SW 1271 (cell line): ENCODE measurements around the gene MACROD2.

Source experiments
- DNase-seq, 2 experiments: peaks; one replicate each; lab custom pipeline; 2025; lab: John Stamatoyannopoulos, UW

MACROD2 gene

GRCh38 chr20:14582855-14583254 is 587.5 kb downstream of the MACROD2 start:
- no peak for DNase-seq

DNA sequence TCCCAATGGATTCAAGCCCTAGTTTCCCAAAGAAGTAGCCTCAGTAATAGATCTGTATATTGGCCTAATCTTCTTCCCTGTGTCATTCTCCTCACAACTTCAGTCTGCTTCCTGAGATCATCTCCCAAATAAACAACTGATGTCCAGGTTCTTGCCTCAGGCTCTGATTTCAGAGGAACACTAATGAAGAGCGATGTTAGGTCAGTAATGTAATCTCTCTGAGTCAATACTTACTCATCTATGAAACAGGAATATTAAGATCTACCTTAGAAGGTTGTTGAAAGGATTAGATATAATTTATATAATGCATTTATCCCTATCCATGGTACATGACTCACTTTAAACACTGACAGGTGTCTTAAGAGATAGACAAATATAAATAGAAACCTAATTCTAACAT is 588.1 kb downstream of the MACROD2 start:
- DNase-seq = no peak

DNA sequence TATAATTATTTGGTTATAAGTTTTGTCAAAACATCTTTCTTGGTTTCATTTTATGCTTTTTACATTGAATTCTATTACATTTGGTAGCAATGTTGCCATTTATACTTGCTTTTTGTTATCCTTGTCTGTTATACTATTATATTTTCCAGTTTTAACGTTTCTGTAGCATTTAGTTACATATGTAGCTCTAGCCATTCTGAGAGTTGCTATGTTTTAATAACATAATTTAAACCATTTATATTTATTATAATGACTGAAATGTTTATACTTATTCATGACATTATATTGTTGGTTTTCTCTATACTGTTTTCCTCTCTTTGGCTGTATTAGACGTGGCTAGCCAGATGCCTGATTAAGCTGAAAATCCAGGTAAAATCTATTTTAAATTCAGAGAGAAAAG is 594.1 kb downstream of the MACROD2 start:
- no peak for DNase-seq

GRCh38 chr20:14595051-14595450 is 599.7 kb downstream of the MACROD2 start:
- no peak for DNase-seq

DNA sequence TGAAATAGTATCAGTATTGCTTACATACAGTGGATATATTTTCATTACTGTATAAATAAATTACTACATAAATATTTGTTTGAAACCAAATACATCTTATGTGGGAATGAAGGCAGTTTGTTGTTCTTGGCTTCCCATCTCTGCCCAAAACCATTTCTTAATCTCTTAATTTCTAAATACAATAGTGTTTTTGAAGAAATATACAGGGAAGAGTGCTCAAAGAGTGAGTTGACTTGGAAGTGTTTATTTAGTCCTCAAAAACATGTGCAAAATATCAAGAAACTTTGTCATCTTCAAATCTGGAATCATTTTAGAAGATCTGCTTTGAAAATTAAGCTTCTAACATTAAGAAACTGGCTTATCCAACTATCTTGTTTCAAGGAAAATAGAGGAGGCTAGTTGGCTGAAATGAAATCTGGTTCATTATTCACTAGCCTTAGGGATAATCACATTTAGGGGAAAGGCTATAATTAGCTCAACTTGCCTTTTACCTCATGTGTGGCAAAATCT is 601.9 kb downstream of the MACROD2 start:
- DNase-seq = no peak

GRCh38 chr20:14599613-14600012 is 604.3 kb downstream of the MACROD2 start:
- no peak for DNase-seq

GRCh38 chr20:14600527-14600926 is 605.2 kb downstream of the MACROD2 start:
- no peak for DNase-seq

GRCh38 chr20:14604143-14604542 is 608.8 kb downstream of the MACROD2 start:
- DNase-seq = no peak

DNA sequence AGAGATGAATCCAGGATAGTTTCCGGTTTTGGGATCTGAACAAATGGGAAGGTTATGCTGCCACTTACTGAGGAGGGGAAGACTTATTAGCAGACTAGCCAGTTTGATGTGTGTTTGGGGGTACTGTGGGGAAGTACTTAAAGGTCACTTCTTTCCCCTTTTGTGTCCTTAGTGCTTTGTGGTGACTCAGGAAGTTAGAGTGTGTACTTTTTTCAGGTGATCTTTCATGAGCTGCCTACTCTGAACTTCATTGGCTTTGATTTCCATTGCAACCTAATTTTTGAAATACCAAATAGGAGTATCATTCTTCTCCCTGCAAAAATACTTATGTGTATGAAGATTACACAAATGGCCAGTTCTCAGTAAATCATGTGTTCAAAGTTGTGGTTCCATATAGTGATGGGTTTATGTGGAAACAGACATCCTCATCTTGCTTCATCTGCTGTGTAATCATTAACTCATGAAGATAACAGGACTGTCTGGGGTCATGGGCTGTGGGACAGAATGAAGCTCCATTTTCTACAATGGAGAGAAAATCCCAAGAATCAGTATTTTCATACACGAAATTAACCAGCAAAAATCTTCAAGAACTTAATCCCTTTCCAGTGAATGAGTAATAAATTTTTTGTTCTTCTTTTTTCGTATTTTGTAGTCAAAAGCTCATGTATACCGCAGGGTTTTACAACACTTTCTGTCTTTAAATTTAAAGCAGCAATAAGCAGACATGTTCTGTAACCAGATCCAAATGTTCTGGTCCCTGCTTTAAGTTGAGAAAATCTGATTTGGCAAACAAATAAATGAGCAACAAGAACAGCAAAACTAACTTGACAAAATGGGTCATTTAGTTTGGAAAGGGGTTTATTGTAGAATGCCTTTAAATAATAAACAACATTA is 614.3 kb downstream of the MACROD2 start:
- no peak for DNase-seq

GRCh38 chr20:14611479-14611878 is 616.2 kb downstream of the MACROD2 start:
- no peak for DNase-seq

DNA sequence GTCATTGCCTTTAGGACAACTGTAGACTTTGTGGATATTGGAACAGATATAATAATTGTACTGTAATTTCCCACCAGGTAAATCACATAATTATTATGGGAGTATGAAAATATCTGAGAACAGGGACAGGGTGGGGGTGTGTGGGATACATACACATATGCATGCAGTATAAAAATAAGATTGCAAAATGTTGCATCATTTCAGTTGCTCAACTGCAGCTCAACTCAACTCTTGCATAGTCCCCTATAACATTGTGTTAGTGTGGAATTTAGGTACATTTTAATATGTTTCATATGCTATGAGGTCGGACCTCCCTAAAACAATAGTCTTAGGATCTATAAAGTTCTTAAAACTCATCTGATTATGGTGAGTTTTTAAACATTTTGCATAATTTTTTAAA is 617.1 kb downstream of the MACROD2 start:
- DNase-seq = no peak

DNA sequence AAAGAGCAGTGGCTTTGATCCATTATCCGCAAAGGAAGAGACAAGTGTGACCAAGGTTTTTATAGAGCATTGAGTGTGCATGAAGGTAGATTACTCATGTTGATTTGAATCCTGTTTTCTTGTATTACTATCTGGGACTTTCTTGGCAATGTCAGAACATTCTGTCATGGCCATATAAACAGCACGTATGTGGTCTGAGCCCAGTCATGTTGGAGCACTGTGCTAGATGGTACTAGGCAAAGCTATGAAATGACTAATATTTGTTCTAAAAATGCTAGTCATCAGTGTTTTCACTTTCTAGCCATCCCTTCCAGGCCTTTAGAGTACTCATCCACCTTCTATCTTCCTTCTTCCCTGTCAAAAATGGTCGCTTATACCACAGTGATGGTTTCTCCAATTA is 620.7 kb downstream of the MACROD2 start:
- no peak for DNase-seq

- no peak for DNase-seq
These were observed 621.8 kb downstream of the MACROD2 start for GRCh38 chr20:14617123-14617522.

DNA sequence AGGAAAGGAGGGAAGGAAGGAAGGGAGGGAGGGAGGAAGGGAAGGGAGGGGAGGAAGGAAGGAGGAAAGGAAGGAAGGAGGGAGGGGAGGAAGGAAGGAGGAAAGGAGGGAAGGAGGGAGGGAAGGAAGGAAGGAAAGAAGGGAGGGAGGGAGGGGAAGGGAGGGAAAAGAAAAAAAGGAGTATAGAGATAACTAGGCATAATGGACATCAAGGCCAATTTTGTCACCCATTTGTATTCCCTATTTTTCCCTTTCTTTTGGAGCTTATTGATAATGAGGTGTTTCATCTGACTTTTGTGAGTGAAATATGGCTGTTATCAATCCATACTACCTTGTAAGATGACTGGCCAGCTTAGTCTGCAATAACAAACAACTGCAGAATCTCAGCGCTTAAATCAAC is 624.1 kb downstream of the MACROD2 start:
- no peak for DNase-seq

- no peak for DNase-seq
These were observed 627.5 kb downstream of the MACROD2 start for GRCh38 chr20:14622796-14623195.

- DNase-seq = no peak
These were observed 635.7 kb downstream of the MACROD2 start for GRCh38 chr20:14631011-14631410.

GRCh38 chr20:14632906-14633305 is 637.6 kb downstream of the MACROD2 start:
- no peak for DNase-seq

DNA sequence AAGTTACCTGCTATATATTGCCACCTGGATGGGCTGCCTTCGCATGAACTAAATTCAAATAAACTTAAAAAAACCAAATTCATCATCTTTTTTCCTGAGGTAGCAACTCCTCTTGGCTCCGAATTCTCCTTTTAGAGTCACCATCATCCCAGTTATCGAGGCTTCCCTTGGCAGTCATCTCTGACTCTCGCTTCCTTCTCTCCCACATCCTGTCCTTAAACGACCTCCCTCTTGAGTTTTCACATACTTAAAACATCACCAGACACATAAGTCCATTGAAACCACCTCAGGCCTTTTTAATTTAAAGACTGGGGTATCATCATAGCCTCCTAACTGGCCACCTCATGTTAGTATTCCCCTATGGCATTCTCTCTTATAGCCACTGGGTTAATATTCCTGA is 638.2 kb downstream of the MACROD2 start:
- DNase-seq = no peak

GRCh38 chr20:14634665-14635064 is 639.3 kb downstream of the MACROD2 start:
- DNase-seq = no peak

- no peak for DNase-seq
These were observed 642.1 kb downstream of the MACROD2 start for GRCh38 chr20:14637441-14637840.

GRCh38 chr20:14643146-14643545 is 647.8 kb downstream of the MACROD2 start:
- DNase-seq = no peak

DNA sequence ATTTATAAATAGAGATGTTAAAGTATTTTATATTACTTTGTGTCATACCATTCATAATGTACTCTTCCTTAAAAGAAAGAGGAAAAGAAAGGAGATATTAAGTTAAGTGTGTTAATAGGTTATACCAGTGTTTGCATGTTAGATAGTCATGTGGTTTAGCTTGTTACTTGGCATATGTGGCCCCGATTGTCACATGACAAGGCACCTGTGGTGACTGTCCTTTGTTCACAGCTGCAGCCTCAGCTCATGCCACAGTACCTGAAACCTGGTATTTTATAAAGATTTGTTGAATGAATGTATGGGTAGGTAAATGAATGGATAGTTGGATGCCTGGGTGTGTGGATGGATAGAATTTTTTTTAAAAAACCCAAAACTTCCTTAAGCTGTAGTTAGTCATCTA is 648.2 kb downstream of the MACROD2 start:
- no peak for DNase-seq

DNA sequence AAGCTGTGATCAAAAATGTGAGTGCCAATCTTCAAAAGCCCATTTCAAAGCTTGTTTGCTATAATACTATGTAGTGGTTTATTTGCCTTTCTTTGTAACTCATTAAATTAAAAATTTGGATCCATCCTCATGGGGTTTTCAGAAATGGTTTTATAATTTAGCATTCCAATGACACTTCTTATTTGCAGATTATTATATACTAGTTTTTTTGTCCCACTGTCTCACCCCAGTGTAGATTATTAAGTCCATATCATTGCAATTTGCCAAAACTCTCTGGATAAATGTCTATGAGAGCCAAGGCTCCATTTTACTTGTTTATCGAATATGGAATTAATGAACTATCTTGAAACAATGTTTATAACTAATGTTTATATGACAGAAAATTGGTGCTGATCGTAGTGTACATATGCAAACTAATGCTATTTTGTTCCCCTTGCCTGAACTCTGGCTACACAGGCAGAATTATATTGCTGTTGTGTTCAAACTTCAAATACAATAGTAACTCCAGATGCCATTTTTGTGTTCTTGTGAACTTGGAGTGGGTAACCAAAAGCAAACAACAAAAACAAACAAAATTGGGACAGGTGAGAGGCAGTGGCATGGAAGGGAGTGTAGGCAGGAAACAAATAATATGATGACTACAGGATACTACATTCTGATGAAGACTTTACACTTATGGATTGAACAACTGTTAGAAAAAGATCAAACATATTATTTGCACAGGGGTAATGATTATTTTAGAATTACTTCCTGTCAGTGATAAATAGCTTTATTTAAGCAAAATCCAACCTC is 649.2 kb downstream of the MACROD2 start:
- DNase-seq = no peak
